Skeletal muscle tissue (tissue), 4 donors: ENCODE results near the gene XRN1. TPM values are rescaled to one million over a fixed set of nuclear protein-coding genes. Genes with fewer than 3 reads are reported as not detected.
"Not testable (repeated sequence)": the region's sequence is repeated elsewhere in the genome, so short reads cannot be mapped to it uniquely, and the experiment has no call there.

Source experiments
- H3K27ac ChIP-seq: one replicate; pipeline ENCODE4 v1.7.0; 2013; ENCODE audit warnings: mild to moderate bottlenecking, low read depth, low read length, inconsistent platforms
- H3K27me3 ChIP-seq, 3 donors: one replicate each; pipeline ENCODE4 v1.7.0; 2013; ENCODE audit warnings: low read length in 3 of 3; ENCODE audit not compliant: control insufficient read depth in 3 of 3, insufficient read depth in 3 of 3
- H3K36me3 ChIP-seq, 3 donors: one replicate each; pipeline ENCODE4 v1.7.0; 2013; ENCODE audit warnings: low read length in 3 of 3; ENCODE audit not compliant: control insufficient read depth in 3 of 3, insufficient read depth in 3 of 3
- H3K4me1 ChIP-seq, 3 donors: one replicate each; pipeline ENCODE4 v1.7.0; 2013; ENCODE audit warnings: low read length in 3 of 3, mild to moderate bottlenecking in 3 of 3; ENCODE audit not compliant: control insufficient read depth in 3 of 3, insufficient read depth in 3 of 3
- H3K4me3 ChIP-seq, 3 donors: one replicate each; pipeline ENCODE4 v1.7.0; 2013; ENCODE audit warnings: low read length in 3 of 3
- H3K9ac ChIP-seq, 3 donors: one replicate each; pipeline ENCODE4 v1.7.0; 2013; ENCODE audit warnings: low read length in 3 of 3, mild to moderate bottlenecking in 3 of 3, moderate library complexity in 2 of 3, low read depth in 1 of 3
- H3K9me3 ChIP-seq, 3 donors: one replicate each; pipeline ENCODE4 v1.7.0; 2013; ENCODE audit warnings: low read length in 3 of 3; ENCODE audit not compliant: control insufficient read depth in 3 of 3
- total RNA-seq: library from RNA; depleted of rRNA; stranded (reverse); fragments of >200 nt; gene quantifications from one replicate; pipeline ENCODE4 v1.2.3, GENCODE V29; 2014
- donor health status: Osteomylitis.

The XRN1 gene
- total RNA-seq, 1 donor from 2014 or later, result 37.6 TPM

DNA sequence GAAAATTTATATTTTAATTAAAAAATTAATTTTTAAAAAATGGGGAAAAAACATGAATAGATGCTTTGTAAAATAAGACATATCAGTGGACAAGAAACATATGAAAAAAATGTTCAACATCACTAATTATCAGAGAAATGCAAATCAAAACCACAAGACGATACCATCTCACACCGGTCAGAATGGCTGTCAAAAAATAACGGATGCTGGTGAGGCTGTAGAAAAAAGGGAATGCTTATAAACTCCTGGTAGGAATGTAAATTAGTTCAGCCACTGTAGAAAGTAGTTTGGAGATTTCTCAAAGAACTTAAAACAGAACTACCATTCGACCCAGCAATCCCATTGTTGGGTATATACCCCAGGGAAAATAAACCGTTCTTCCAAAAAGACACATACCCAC is 93.8 kb downstream of the XRN1 start:
- H3K27ac ChIP-seq, result no peak overlapping the region
- no peaks in the 10 kb centered on the region for H3K27me3 ChIP-seq
- peaks cover 33 to 76% (median 71%) of the 10 kb centered on the region in 3 donors for H3K36me3 ChIP-seq
- H3K9me3 ChIP-seq, result no peaks in the 10 kb centered on the region
- H3K4me1 ChIP-seq, result no peaks in the 10 kb centered on the region
- H3K4me3 ChIP-seq, result no peak overlapping the region
- H3K9ac ChIP-seq, result no peak overlapping the region

DNA sequence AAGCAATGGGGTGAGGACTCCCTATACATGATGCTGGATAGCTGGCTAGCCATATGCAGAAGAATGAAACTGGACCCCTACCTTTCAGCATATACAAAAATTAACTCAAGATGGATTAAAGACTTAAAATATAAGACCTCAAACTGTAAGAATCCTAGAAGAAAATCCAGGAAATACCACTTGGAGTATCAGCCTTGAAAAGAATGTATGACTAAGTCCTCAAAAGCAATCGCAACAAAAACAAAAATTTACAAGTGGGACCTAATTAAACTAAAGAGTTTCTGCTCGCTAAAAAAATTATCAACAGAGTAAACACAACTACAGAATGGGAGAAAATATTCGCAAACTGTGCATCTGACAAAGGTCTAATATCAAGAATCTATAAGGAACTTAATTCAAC is 94.3 kb downstream of the XRN1 start:
- Histone ChIP-seq H3K9ac (no peak overlapping the region), H3K36me3 (peaks cover 37 to 76% (median 69%) of the 10 kb centered on the region in 3 donors), H3K9me3 (no peaks in the 10 kb centered on the region), H3K4me3 (no peak overlapping the region), H3K27ac (no peak overlapping the region), H3K4me1 (no peaks in the 10 kb centered on the region), H3K27me3 (no peaks in the 10 kb centered on the region)

DNA sequence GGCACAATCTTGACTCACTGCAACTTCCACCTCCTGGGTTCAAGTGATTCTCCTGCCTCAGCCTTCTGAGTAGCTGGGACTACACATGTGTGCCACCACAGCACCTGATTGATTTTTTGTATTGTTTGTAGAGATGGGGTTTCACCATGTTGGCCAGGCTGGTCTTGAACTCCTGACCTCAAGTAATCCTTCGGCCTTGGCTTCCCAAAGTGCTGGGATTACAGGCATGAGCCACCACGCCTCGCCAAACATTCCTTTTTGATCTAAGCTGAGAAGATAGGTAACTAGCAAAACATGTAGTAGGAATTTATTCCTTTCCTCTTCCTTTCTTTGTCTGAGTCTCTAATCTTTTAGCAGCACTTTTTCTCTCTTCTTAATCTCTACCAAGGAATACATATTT is 95.1 kb downstream of the XRN1 start:
- H3K4me3 ChIP-seq, H3K9me3 ChIP-seq, H3K27me3 ChIP-seq, H3K9ac ChIP-seq, H3K27ac ChIP-seq, H3K4me1 ChIP-seq: not testable (repeated sequence)
- H3K36me3 ChIP-seq, result peaks cover 36 to 71% (median 65%) of the 10 kb centered on the region in 3 donors

DNA sequence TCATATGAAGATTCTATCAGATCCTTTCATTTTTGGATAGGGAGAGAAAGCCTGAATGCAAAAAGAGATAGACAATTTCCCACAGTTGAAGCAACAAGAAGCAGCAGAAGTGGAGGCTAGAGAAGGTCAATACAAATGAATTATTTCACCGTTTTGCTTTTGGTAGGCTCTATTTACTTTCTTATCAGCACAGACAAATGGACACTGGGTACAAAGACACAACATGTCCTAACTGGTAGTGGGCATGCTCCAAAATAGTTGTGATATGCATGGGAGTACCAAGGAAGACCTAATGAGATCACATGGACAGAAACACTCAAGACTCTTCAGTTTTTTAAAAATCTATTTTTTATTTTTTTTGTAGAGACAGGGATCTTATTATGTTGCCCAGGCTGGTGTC is 99.4 kb downstream of the XRN1 start:
- Histone ChIP-seq H3K4me3 (no peak overlapping the region), H3K27me3 (no peaks in the 10 kb centered on the region), H3K27ac (no peak overlapping the region), H3K9ac (no peak overlapping the region), H3K4me1 (no peaks in the 10 kb centered on the region), H3K36me3 (peaks cover 13 to 47% (median 37%) of the 10 kb centered on the region in 3 donors), H3K9me3 (no peaks in the 10 kb centered on the region)

DNA sequence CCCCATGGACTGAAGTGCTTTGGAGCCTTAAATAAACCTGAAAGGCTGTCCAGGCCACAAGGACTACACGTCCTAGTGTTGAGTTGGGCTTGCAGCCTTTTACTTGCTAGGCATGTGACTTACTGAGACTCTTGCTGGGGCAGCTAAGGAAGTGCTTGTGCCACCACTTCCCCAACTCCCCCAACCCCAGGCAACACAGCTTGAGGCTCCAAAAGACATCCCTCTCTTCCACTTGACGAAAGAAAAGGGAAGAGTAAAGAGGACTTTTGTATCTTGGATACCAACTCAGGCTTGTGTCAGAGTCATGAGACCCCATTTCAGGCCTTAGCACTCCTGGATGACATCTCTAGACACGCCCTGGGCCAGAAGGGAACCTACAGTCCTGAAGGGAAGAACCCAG is 109.8 kb downstream of the XRN1 start:
- peaks cover 7 to 13% (median 9%) of the 10 kb centered on the region in 3 donors for H3K36me3 ChIP-seq
- H3K4me3 ChIP-seq, result no peak overlapping the region
- H3K4me1 ChIP-seq, result no peaks in the 10 kb centered on the region
- H3K27me3 ChIP-seq, result no peaks in the 10 kb centered on the region
- H3K27ac ChIP-seq, result no peak overlapping the region
- no peak overlapping the region for H3K9ac ChIP-seq
- no peaks in the 10 kb centered on the region for H3K9me3 ChIP-seq

DNA sequence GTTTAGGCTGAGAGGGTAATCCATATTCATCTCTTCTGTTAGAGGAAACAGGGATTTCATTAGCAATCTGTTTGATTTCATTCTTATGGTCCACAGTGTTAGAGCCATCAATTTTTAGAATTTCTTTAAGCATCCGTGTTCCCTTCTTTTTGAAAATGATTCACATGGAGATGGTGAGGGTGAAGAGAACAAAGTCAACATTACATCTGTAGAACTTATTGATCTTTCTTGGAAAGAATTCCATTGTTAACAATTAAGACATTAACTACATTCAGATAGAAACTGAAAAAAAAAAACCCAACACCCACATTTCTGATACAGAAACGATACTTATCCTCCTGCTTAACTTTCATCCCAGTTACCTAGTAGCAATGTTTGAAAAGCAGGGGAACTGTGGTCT is 115.4 kb downstream of the XRN1 start:
- no peak overlapping the region for H3K4me3 ChIP-seq
- H3K27ac ChIP-seq, result no peak overlapping the region
- no peaks in the 10 kb centered on the region for H3K4me1 ChIP-seq
- H3K9me3 ChIP-seq, result no peaks in the 10 kb centered on the region
- no peaks in the 10 kb centered on the region for H3K27me3 ChIP-seq
- H3K9ac ChIP-seq, result no peak overlapping the region
- H3K36me3 ChIP-seq, result peaks cover 2 to 25% (median 24%) of the 10 kb centered on the region in 3 donors

DNA sequence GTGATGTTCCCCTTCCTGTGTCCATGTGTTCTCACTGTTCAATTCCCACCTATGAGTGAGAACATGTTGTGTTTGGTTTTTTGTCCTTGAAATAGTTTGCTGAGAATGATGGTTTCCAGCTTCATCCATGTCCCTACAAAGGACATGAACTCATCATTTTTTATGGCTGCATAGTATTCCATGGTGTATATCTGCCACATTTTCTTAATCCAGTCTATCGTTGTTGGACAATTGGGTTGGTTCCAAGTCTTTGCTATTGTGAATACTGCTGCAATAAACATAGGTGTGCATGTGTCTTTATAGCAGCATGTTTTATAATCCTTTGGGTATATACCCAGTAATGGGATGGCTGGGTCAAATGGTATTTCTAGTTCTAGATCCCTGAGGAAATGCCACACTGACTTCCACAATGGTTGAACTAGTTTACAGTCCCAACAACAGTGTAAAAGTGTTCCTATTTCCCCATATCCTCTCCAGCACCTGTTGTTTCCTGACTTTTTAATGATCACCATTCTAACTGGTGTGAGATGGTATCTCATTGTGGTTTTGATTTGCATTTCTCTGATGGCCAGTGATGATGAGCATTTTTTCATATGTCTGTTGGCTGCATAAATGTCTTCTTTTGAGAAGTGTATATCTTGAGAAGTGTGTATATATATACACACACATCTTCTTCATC is 123.4 kb downstream of the XRN1 start:
- H3K9me3 ChIP-seq, H3K27me3 ChIP-seq, H3K27ac ChIP-seq, H3K4me3 ChIP-seq, H3K9ac ChIP-seq, H3K4me1 ChIP-seq: not testable (repeated sequence)
- peaks cover 0 to 22% (median 9%) of the 10 kb centered on the region in 3 donors for H3K36me3 ChIP-seq

DNA sequence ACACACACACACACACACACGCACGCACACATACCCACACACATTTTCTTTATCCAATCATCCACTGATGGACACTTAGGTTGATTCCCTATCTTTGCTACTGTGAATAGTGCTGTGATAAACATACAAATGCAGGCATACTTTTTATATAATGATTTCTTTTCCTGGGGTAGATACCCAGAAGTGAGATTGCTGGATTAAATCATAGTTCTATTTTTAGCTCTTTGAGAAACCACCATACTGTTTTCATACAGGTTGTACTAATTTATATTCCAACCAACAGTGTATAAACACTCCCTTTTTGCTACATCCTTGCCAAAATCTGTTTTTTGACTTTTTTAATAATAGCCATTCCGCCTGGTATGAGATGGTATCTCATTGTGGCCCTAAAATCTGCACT is 127.9 kb downstream of the XRN1 start:
- H3K4me3 ChIP-seq, result no peak overlapping the region
- peaks cover 3 to 22% (median 12%) of the 10 kb centered on the region in 3 donors for H3K36me3 ChIP-seq
- no peak overlapping the region for H3K9ac ChIP-seq
- no peak overlapping the region for H3K27ac ChIP-seq
- no peaks in the 10 kb centered on the region for H3K9me3 ChIP-seq
- H3K4me1 ChIP-seq, result no peaks in the 10 kb centered on the region
- no peaks in the 10 kb centered on the region for H3K27me3 ChIP-seq

DNA sequence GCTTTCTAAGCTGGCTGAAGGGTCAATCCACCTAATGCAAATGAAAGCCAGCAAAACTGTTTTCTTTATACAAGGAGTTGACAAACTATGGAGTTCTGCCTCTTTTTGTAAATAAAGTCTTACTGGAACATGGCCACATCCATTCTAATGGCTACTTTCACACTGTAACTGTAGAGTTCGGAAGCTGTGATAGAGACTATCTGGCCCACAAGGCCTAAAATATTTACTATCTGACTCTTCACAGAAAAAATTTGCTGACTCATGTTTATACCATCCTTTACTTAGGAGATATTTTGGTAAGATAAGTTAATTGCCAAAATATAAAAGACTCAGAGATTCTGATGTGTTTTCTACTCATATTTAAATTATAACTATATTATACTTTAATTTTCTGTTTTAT is 128.7 kb downstream of the XRN1 start:
- H3K27ac ChIP-seq, result no peak overlapping the region
- H3K4me1 ChIP-seq, result no peaks in the 10 kb centered on the region
- no peak overlapping the region for H3K4me3 ChIP-seq
- H3K27me3 ChIP-seq, result no peaks in the 10 kb centered on the region
- H3K36me3 ChIP-seq, result peaks cover 3 to 23% (median 12%) of the 10 kb centered on the region in 3 donors
- no peak overlapping the region for H3K9ac ChIP-seq
- no peaks in the 10 kb centered on the region for H3K9me3 ChIP-seq

DNA sequence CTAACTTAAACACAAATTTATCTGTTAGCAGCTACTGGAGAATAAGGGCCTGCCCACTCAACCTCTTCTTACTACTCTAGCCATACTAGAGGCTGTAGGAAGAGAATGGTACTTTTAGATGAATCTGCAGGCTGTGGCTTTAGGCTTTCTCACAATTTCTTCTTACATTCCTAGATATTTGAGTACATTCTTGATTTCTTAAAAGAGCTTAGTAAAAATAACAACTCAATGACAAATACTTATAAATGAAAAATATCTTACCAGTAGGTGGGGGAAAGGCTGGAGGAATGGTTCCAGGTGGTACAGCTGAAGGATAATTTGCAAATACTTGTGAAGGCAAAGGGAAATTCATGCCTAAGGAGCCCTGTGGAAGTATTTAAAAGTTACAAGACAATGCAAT is 129.5 kb downstream of the XRN1 start:
- no peak overlapping the region for H3K4me3 ChIP-seq
- H3K27me3 ChIP-seq, result no peaks in the 10 kb centered on the region
- H3K36me3 ChIP-seq, result peaks cover 3 to 23% (median 12%) of the 10 kb centered on the region in 3 donors
- no peak overlapping the region for H3K27ac ChIP-seq
- no peak overlapping the region for H3K9ac ChIP-seq
- no peaks in the 10 kb centered on the region for H3K4me1 ChIP-seq
- no peaks in the 10 kb centered on the region for H3K9me3 ChIP-seq
